GM12892 (cell line): ENCODE data around the gene RLN3.

ENCODE experiments used
- POLR2A ChIP-seq: IDR thresholded peaks from 2 replicates; pipeline ENCODE4 v1.6.1; 2011; ENCODE audit warnings: low read depth, low read length, control low read depth
- POLR2AphosphoS5 ChIP-seq: IDR thresholded peaks from 2 replicates; pipeline ENCODE4 v1.6.1; 2011; ENCODE audit warnings: low read depth, low read length, control low read depth
- TAF1 ChIP-seq: IDR thresholded peaks from 2 replicates; pipeline ENCODE4 v1.6.1; 2011; ENCODE audit warnings: low read depth, mild to moderate bottlenecking, control low read depth, low read length, borderline replicate concordance

DNA sequence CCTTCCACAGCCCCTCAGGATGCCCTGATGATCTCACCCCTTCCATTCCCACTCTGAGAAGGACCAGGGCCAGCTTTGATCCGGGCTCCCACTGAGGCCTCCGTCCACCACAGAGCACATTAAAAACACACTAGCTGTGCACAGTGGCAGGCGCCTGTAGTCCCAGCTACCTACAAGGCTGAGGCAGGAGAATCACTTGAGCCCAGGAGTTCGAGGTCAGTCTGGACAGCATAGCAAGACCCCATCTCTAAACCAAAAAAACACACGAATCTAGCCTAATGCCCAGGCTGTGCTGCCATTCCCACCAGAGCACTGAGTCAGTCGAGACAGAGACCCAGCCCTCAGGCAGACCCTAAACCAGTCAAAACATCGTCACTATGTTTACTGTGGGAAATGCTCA lies 35.9 kb upstream of the RLN3 start:
- TF ChIP-seq POLR2AphosphoS5 (no peak), TAF1 (no peak), POLR2A (no peak)
